ENCODE results near the gene PTTG1IP2.

Gene PTTG1IP2

DNA sequence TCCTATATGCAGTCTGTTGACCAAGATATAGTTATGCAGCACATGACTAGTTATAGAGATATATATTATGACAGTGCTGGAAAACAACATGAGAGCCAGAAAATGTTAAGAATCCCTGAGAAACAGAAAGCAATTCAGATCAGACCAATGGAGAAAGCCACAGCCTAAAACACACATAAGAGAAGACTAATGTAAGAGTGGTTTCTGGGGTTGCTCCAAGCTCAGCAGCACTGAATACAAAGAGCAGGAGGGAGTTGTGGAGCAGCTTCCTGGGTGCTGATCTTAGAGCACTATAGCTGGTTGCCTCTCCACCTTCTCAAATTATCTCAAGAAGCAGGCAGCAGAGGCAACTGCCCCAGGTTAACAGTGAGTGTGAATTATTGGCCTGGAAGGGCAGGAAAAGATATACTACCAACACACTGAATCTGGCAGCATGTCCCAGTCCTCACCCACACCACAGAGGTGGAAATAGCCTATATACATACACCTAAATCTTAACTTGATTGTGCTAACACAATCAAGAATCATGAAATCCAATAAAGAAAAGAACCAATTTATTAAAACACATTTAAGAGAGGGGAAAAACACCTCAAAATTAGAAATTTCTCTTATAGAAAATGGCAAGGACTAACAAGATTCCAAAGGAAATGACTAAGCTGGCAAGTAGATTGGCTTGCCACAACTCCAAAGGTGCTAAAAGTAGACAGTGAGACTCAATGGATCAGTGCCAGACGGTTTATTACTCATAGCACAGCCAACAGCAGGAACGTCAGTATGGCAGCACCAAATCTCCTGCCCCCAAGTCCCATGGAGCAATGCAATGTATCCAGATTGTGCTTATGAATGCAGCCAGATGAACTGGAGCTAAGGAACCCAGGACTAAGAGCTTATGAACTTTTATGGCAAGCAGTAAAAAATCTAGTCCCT, 5.1 kb downstream of the PTTG1IP2 start:
- DNase-seq (ENCODE audit: low read depth in 2 of 2, low spot score in 1 of 2): no peak

DNA sequence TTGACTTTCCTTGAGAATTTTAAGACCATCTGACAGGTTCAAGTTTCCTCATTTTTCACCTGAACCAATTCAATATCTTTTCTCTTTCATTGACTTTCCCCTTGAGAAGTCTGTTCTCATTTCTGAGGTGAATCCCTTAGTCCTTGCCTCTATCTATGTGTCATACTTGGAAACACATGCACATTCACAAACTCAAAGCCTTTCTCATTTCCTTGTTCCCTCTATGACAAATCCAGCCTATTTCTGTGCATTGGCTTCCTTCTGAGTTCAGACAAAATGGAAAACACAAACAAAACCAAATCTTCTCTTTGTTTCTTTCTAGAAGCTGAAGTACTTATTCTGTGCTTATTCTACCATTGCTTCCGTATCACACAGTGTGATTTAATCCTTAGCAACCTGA, 13.8 kb downstream of the PTTG1IP2 start:
- no peak for DNase-seq (ENCODE audit: low read depth in 2 of 2, low spot score in 1 of 2)

DNA sequence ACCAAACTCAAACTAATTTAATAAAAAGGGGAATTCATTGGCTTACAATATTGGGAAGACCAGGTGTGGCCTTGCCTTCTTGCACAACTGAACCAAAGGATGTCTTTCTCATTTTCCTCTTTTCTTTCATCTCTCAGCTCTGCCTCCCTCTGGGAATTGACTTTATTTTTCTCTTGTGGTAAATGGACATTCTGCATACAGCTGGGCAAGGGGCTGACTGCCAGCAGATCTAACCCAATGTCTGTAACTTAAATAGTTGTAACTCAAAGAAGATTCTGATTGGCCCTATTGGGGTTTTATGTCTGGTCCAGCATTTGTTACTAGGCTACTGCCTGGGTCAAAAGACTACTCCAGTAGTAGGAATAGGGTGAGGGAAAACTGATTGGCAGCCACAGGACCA, 15.3 kb downstream of the PTTG1IP2 start:
- DNase-seq (ENCODE audit: low read depth in 2 of 2, low spot score in 1 of 2): no peak

DNA sequence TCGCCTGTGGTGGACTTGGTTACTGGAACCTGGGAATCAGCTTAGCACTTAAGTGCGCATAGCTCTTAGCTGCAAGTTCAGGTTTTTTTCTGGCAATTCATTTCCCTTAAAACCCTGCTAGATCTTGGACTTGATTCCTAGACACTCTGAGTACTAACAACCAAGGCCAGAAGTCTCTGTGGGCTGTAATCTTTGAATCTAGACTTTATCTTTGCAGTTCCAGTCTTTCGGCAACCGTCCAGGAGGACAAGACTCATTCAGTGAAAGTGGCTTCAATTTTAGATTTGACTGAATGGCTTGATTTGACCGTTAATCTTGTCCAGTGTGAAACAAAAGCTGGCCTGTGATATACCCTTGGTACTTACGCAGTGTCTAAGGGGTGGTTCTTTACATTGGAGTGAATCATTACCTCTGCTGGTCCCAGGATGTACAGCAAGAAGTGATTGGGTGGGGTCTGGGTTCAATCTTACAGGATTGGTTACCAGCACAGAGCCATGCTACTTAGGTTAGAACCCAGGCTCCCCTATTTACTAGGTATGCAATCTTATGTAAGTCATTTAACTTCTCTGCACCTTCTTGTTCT, 16.4 kb downstream of the PTTG1IP2 start:
- DNase-seq (ENCODE audit: low read depth in 2 of 2, low spot score in 1 of 2): no peak

DNA sequence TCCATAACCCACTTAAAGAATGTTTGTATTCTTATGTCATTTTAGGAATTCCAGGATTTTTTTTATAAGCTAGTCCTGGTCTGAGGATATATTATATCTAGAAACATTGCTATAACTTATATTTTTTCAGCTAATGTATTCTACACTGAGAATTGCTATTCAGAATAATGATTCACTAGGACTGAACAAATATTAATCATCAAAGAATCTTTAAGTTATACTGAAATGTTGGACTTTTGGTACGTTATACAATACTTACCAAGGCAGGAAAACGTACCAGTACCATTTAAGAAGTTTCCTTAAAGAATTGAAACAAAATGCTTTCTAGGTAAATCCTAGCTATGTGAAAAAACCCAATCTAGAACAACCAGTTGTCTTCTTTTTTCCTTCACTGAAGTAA, 18.4 kb downstream of the PTTG1IP2 start:
- no peak for DNase-seq (ENCODE audit: low read depth in 2 of 2, low spot score in 1 of 2)

DNA sequence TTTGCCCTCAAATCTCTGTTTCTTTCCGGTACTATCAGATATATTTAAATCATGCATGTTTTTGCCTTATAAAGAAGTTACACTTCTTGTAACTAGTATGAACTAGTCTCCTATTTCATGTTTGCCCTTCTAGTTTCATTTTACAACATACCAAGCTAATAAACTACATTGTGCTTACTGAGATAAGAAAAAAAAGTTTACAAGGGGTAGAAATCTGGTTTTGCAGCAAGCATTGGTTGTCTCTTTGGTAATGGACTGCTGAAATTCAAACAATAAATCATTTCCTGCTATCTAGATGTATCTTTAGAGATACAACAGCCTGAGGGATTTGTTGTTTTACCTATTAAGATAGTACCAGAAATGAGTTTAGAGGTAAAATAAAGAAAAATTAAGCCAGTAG, 18.8 kb downstream of the PTTG1IP2 start:
- no peak for DNase-seq (ENCODE audit: low read depth in 2 of 2, low spot score in 1 of 2)

DNA sequence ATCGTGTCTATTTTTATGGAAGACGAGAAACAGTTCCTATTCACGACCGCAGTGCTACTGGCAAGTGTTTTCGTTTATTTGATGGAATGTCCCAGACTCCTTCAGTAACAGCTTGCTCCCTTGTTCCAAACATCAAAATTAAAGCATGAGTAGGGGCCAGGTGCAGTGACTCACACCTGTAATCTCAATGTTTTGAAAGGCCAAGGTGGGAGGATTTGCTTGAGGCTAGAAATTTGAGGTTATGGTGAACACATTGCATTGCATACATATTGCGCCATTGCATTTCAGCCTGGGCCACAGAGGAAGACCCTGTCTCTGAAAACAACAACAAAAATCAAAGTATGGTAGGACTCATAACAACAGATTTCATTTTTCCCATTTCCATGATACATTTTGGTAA, 22.8 kb downstream of the PTTG1IP2 start:
- DNase-seq (ENCODE audit: low read depth in 2 of 2, low spot score in 1 of 2): no peak

DNA sequence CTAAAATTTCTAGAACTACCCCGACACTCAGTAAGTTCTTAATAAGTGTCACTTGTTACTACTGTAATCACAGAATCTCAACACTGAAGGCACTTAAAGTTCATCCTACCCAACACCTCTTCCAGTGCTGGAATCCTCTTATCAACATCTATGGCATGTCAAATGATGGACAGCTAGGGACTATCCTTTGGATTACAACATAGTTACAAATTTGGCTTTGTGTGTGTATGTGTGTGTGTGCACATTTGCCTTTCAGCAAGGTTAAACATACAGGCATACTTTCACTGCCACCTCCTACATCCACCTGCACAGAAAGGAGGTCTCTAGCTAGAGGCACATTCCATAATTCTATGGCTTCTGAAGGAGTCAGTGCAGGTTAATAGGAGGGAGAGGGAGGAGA, 25.8 kb downstream of the PTTG1IP2 start:
- DNase-seq (ENCODE audit: low read depth in 2 of 2, low spot score in 1 of 2): no peak

DNA sequence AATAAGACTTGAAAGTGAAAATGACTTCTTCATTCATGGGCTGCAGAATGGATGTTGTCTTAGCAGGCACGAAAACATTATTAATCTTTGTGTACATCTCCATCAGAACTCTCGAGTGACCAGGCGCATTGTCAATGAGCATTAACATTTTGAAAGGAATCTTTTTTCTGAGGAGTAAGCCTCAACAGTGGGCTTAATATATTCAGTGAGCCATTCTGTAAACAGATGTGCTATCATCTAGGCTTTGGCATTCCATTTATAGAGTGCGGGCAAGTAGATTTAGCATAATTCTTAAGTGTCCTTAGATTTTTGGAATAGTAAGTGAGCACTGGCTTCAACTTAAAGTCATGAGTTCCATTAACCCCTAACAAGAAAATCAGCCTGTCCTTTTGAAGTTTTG, 33.1 kb downstream of the PTTG1IP2 start:
- no peak for DNase-seq (ENCODE audit: low read depth in 2 of 2, low spot score in 1 of 2)

DNA sequence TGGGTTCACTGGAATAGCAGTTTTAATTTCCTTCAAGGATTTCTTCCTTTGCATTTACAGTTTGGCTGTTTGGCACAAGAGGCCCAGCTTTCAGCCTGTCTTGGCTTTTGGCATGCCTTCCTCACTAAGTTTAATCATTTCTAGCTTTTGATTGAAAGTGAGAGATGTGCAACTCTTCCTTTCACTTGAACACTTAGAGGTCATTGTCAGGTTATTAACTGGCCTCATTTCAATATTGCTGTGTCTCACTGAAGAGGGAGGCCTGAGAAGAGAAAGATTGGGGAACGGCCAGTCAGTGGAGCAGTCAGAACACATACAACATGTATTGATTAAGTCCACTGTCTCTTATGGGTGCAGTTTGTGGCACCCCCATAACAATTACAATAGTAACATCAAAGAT, 33.9 kb downstream of the PTTG1IP2 start:
- DNase-seq (ENCODE audit: low read depth in 2 of 2, low spot score in 1 of 2): no peak

DNA sequence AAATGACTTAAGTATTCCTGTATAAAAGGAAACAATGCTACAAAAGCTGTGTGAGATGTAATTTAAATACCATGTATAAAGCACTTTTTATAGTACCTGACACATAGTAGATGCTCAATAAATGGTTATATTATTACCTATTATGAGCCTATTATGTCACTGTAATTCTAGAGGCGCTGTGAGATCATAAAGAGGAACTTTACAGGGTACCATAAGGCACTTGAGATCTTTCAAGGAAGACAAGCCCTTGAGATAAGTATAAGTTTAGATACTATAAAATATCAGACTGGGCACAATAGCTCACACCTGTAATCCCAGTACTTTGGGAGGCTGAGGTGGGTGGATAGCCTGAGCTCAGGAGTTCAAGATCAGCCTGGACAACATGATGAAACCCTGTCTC, 38.3 kb downstream of the PTTG1IP2 start:
- no peak for DNase-seq (ENCODE audit: low read depth in 2 of 2, low spot score in 1 of 2)

DNA sequence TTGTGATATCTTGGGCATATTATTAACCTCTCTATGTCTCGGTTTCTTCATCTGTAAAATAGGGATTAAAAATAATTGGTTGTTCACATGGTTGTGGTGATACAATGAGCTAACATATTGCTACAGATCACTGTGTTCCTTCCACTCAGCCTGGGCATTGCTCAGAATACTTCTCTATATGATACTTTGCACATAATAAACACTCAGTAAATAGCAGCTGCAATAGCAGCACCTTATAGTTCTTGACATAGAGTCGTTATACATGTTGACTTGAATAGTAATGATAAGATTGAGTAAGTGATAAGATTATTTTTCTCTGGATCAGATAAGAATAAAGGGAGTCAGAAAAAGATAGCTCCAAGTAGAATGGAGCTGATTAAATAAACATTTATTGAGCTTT, 42.3 kb downstream of the PTTG1IP2 start:
- DNase-seq (ENCODE audit: low read depth in 2 of 2, low spot score in 1 of 2): no peak

DNA sequence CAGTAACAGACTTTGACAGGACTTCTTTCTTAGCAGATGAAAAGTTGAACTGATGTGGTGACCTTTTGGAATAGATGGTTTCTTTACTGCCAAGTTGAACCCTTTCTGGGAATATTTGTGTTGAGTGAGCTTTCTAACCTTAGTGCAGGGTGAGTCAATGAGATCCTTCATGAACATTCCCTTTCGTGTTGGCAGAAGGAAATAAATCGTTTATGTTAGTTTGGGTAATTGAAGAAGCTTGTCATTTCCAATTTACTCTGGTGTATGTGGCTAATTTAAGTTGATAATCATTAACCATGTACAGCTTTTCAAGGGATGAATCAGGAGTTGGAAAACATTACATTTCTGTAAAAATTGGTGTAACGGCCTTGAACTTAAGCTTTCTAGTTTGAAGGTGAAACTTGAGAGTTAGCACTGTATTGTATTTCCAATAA, 43.4 kb downstream of the PTTG1IP2 start:
- DNase-seq (ENCODE audit: low read depth in 2 of 2, low spot score in 1 of 2): no peak

DNA sequence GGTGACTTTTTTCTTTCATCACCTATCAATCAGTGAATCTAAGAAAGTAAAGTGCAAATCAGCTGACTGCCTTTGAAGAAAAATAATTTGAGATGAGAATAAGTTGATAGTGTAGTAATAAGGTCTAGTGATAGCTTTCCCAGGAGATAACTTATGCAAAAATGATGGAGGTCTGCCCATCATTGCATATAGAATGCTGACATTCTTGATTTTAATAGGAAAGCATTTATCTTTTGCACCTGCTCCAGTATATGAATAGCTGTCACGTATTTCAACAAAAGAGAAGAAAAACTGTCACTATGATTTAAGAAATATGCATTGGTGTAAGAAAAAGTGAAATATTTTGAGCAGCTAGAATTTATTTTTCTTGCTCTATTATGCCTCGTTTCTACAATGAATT, 46.8 kb downstream of the PTTG1IP2 start:
- DNase-seq (ENCODE audit: low read depth in 2 of 2, low spot score in 1 of 2): no peak

DNA sequence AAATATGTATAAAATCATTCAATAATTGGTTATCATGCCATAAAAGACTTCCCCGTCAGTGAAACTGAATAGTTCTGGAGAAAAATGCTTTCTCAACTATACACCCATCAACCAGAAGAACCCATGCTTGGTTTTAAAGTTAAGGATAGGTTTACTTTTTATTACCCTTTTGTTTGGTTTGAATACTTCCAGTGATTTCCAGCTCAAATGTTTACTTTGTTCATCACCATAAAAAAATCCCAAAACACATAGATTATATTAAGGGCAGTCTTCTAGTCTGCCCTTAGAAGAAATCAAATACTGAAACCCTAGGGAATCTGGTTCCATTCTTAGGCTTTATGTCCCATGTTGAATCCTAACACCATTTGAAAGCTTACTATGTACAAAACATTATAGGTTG, 49.2 kb downstream of the PTTG1IP2 start:
- DNase-seq (ENCODE audit: low read depth in 2 of 2, low spot score in 1 of 2): no peak

DNA sequence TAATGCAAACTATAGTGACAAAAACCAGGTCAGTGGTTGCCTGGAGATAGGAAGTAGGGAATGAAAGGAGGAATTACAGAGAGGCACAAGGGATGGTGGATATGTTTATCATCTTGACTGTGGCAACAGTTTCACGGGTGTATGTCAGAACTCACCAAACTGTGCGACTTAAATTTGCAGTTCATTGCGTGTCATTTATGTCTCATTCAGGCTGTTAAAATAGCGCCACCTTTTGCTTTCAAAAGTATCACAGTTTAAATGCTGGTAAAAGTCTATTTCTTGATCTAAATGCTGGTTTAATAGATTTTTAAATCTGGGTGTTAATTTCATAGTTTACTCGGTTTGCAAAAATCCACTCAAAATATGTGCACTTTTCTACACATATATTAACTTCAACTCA, 51.0 kb downstream of the PTTG1IP2 start:
- DNase-seq (ENCODE audit: low read depth in 2 of 2, low spot score in 1 of 2): no peak

DNA sequence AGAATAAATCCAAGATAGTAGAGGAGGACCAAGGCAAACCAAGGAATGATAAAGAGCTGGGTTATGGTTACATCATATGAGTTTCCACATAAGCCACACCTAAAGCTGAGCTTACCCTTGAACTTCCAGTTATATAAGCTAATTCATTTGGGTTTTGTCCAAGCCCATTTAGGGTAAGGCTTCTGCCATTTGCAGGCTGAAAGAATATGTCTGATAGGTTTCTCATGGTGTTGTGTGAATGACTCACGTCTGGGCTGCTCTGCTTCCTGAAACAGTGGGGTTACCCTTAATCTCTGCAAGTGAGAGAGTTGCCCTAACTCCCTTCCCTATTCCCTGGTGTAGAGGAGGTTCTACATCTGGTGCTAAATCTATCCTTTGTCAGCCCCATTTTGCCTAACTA, 60.8 kb downstream of the PTTG1IP2 start:
- DNase-seq (ENCODE audit: low read depth in 2 of 2, low spot score in 1 of 2): no peak

DNA sequence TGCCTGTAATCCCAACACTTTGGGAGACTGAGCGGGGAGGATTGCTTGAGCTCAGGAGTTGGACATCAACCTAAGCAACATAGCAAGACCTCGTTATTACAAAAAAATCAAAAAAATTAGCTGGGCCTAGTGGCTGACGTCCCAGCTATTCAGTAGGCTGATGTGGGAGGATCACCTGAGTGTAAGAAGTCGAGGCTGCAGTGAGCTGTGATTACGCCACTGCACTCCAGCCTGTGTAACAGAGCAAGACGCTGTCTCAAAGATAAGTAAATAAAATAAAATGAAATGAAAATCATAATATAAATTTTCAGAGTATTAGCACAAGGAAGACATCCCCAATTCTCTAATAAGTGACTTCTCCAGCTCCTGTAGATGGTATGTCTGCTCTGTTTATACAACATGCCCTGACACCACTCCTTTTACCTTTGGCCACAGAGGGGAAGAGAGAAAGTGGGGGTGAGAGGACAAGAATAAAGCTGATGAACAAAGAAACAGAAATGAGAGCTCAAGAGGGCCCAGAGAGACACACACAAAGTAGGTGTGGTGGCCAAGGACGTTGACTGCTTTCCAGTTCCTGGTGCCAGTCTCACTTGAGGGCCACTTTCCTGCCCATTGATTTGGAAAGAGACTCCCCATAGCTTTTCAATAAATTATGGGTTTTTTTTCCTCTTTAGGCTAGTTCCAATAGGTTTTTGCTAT, 62.9 kb downstream of the PTTG1IP2 start:
- DNase-seq (ENCODE audit: low read depth in 2 of 2, low spot score in 1 of 2): no peak

DNA sequence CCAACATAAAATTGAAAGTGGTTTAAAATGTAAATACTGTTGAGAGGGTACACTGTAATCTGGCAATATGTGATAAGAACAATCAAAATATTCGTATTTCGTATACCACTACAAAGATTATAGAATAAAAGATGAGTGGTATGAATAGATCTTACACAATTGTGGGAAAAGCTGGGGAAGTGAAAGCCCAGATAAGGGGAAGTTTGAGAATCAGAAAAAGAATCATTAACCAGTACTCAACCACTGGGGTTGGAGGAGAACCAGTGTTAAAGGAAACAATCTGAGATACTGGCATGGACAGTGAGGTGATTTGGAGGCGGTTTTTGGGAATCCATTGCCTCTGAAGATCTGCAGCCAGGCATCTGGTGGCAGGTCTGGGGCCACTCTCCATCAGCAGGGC, 67.0 kb downstream of the PTTG1IP2 start:
- DNase-seq (ENCODE audit: low read depth in 2 of 2, low spot score in 1 of 2): no peak

DNA sequence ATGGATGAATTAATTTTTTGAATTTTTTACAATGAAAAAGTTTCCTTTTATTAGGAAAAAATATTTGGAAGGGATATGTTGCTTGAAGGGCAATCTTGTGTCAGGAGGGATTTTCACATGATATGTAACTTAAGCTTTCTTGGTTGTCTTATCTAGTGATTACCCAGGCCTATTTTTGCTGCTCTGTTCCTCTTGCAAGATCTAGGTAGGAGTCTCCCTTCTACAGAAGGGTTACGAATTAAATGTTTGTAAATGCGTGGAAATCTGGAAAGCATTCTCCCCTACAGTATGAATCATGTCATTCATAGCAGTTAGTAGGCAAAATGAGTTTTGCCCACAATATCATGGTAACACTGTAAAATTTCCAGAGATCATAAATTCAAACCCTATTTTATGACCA, 69.0 kb downstream of the PTTG1IP2 start:
- no peak for DNase-seq (ENCODE audit: low read depth in 2 of 2, low spot score in 1 of 2)

DNA sequence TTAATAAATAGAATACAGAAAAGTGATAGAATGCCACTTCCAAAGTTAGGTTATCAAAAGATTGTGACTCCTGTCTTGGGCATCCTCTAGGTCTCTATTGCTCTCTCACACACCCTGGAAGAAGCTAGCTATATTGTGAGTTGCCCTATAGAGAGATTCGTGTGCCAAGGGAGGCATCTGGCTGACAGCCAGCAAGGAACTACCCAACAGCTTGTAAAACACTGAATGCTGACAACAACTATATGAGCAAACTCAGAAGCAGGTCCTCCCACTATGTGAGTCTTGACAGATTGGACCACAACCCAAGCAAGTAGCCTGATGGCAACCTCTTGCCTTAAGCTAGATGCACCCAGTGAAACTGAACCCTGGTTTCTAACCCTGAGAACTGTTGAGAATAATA, 71.0 kb downstream of the PTTG1IP2 start:
- DNase-seq (ENCODE audit: low read depth in 2 of 2, low spot score in 1 of 2): no peak

DNA sequence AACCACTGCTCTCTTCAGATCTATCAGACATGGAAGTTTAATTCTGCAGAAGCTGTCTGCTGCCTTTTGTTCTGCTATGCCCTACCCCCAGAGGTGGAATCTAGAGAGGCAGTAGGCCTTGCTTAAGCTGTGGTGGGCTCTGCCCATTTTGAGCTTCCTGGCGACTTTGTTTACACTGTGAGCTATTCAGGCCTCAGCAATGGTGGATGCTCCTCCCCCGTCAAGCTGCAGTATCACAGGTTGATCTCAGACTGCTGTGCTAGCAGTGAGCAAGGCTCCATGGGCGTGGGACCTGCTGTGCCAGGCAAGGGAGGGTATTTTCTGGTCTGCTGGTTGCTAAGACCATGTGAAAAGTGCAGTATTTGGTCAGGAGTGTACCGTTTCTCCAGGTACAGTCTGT, 81.6 kb downstream of the PTTG1IP2 start:
- no peak for DNase-seq (ENCODE audit: low read depth in 2 of 2, low spot score in 1 of 2)

Measured in stimulated activated CD8-positive, alpha-beta memory T cell treated with anti-CD3 and anti-CD28 coated beads, Interleukin-4, amount 100 ng/mL, for 1 hour (primary cell).